Smooth muscle cell (in vitro differentiated cells): Measurements from ENCODE around the gene CLASP1. TPM values are rescaled to one million over a fixed set of nuclear protein-coding genes. Genes with fewer than 3 reads are reported as not detected.

Source experiments
- DNase-seq: peaks from one replicate; lab custom pipeline; 2025; ENCODE audit not compliant: unreplicated experiment; lab: John Stamatoyannopoulos, UW
- H2AFZ ChIP-seq: fragments of 200-600 bp; sonication (generic); 2 replicates; pipeline ENCODE4 v1.6.0; 2016; ENCODE audit warnings: antibody characterized with exemption, low read depth, mild to moderate bottlenecking
- H3F3A ChIP-seq: fragments of 200-600 bp; sonication (generic); 2 replicates; pipeline ENCODE4 v1.6.0; 2017; ENCODE audit warnings: antibody characterized with exemption, low read depth
- H3K27ac ChIP-seq: fragments of 200-600 bp; sonication (generic); 2 replicates; pipeline ENCODE4 v1.5.1; 2016; ENCODE audit warnings: low read depth, mild to moderate bottlenecking
- H3K27me3 ChIP-seq: fragments of 200-600 bp; sonication (generic); 2 replicates; pipeline ENCODE4 v1.6.1; 2016; ENCODE audit warnings: low read depth, mild to moderate bottlenecking
- H3K36me3 ChIP-seq: fragments of 200-600 bp; sonication (generic); 2 replicates; pipeline ENCODE4 v1.5.1; 2016; ENCODE audit warnings: low read depth
- H3K4me1 ChIP-seq: fragments of 200-600 bp; sonication (generic); 2 replicates; pipeline ENCODE4 v1.5.1; 2016; ENCODE audit warnings: low read depth
- H3K4me2 ChIP-seq: fragments of 200-600 bp; sonication (generic); 2 replicates; pipeline ENCODE4 v1.6.0; 2016; ENCODE audit warnings: mild to moderate bottlenecking
- H3K4me3 ChIP-seq: fragments of 200-600 bp; sonication (generic); 2 replicates; pipeline ENCODE4 v1.5.1; 2016; ENCODE audit warnings: mild to moderate bottlenecking
- H3K79me2 ChIP-seq: fragments of 200-600 bp; sonication (generic); 2 replicates; pipeline ENCODE4 v1.6.0; 2016; ENCODE audit warnings: low read depth, mild to moderate bottlenecking
- H3K9ac ChIP-seq: fragments of 200-600 bp; sonication (generic); 2 replicates; pipeline ENCODE4 v1.6.0; 2016; ENCODE audit warnings: low read depth
- H3K9me3 ChIP-seq: fragments of 200-600 bp; sonication (generic); replicated peaks from 2 replicates; pipeline ENCODE4 v1.5.1; 2016; ENCODE audit warnings: low read depth
- H4K20me1 ChIP-seq: fragments of 200-600 bp; sonication (generic); 2 replicates; pipeline ENCODE4 v1.6.0; 2016; ENCODE audit warnings: low read depth
- CTCF ChIP-seq: fragments of 200-600 bp; sonication (generic); IDR thresholded peaks from 2 replicates; pipeline ENCODE4 v1.5.1; 2017; ENCODE audit warnings: borderline replicate concordance, mild to moderate bottlenecking, antibody characterized with exemption; ENCODE audit not compliant: insufficient read depth, poor library complexity, severe bottlenecking
- WGBS: methylation state at CpG from one replicate; pipeline ENCODE4 v1.1.7; 2016; ENCODE audit warnings: low lambda C conversion rate; 5-methylcytosine and 5-hydroxymethylcytosine counted together
- polyA plus RNA-seq: library from polyadenylated mRNA; unstranded; fragments of >200 nt; fragmentation: Nextera tagmentation; extraction: Ambion mirVana; gene quantifications from 2 replicates; pipeline ENCODE4 v1.2.1, GENCODE V29; 2016
- total RNA-seq: library from RNA; depleted of rRNA; stranded (reverse); fragments of >200 nt; gene quantifications from 2 replicates; pipeline ENCODE4 v1.2.3, GENCODE V29; 2014

Gene CLASP1
- total and polyA plus RNA-seq, 2 experiments from 2014 or later, result 15.0 to 33.8 TPM

GRCh38 chr2:121519732-121520640 lies 129.3 kb downstream of the CLASP1 start:
- no peak for TF ChIP-seq CTCF
- peaks cover 22% of the 10 kb centered on the region for H3K4me1 ChIP-seq
- no peak overlapping the region for H3K4me3 ChIP-seq
- H3F3A ChIP-seq, result no peaks in the 10 kb centered on the region
- H3K79me2 ChIP-seq, result peaks cover 6% of the 10 kb centered on the region
- no peak overlapping the region for H3K9ac ChIP-seq
- no peaks in the 10 kb centered on the region for H3K27me3 ChIP-seq
- no peaks in the 10 kb centered on the region for H3K36me3 ChIP-seq
- H3K4me2 ChIP-seq, result no peak overlapping the region
- no peak for DNase-seq
- H3K9me3 ChIP-seq, result no peaks in the 10 kb centered on the region
- no peak overlapping the region for H3K27ac ChIP-seq
- 90% methylated on average over 6 of the region's 6 CpGs for WGBS
- peaks cover 16% of the 10 kb centered on the region for H4K20me1 ChIP-seq
- H2AFZ ChIP-seq, result no peak overlapping the region

GRCh38 chr2:121519153-121519552 lies 130.1 kb downstream of the CLASP1 start:
- H4K20me1 ChIP-seq, result peaks cover 16% of the 10 kb centered on the region
- no peaks in the 10 kb centered on the region for H3F3A ChIP-seq
- no peak for DNase-seq
- H3K79me2 ChIP-seq, result peaks cover 6% of the 10 kb centered on the region
- H3K9me3 ChIP-seq, result no peaks in the 10 kb centered on the region
- 80% methylated on average over 1 of the region's 1 CpG for WGBS
- no peak overlapping the region for H2AFZ ChIP-seq
- H3K36me3 ChIP-seq, result no peaks in the 10 kb centered on the region
- no peak overlapping the region for H3K27ac ChIP-seq
- peaks cover 22% of the 10 kb centered on the region for H3K4me1 ChIP-seq
- no peaks in the 10 kb centered on the region for H3K27me3 ChIP-seq
- H3K9ac ChIP-seq, result no peak overlapping the region
- TF ChIP-seq CTCF, result no peak
- H3K4me3 ChIP-seq, result no peak overlapping the region
- no peak overlapping the region for H3K4me2 ChIP-seq

- H3K4me3 ChIP-seq, result no peak overlapping the region
- no peaks in the 10 kb centered on the region for H3K36me3 ChIP-seq
- H3K9me3 ChIP-seq, result no peaks in the 10 kb centered on the region
- H3K9ac ChIP-seq, result no peak overlapping the region
- H3K27me3 ChIP-seq, result no peaks in the 10 kb centered on the region
- H3K79me2 ChIP-seq, result peaks cover 11% of the 10 kb centered on the region
- DNase-seq, result no peak
- no peak overlapping the region for H3K4me2 ChIP-seq
- H3F3A ChIP-seq, result no peaks in the 10 kb centered on the region
- TF ChIP-seq CTCF, result no peak
- no peak overlapping the region for H3K27ac ChIP-seq
- H2AFZ ChIP-seq, result no peak overlapping the region
- 93% methylated on average over 3 of the region's 3 CpGs for WGBS
- peaks cover 6% of the 10 kb centered on the region for H4K20me1 ChIP-seq
- peaks cover 19% of the 10 kb centered on the region for H3K4me1 ChIP-seq
These were observed 135.5 kb downstream of the CLASP1 start for GRCh38 chr2:121513597-121514333.
